K562 (cell line): ENCODE data around the gene FAR2. TPM values are rescaled to one million over a fixed set of nuclear protein-coding genes. Genes with fewer than 3 reads are reported as not detected.
A peak's percentile ranks its signal among the peaks of the same experiment; 100 is the strongest.

Experiments
- ATAC-seq: fragments of 200-7000 bp; cut with Tn5 transposase; 3 replicates; pipeline ENCODE4 v1.9.1; 2020; ENCODE audit warnings: moderate library complexity
- BruUV-seq: library from RNA; stranded (reverse); fragments of 400-500 nt; replicated peaks from 2 replicates; lab custom pipeline; 2021; lab: Mats Ljungman, UMichigan
- CTCF ChIA-PET: fragments of 300-600 bp; formaldehyde crosslinking; extraction: SDS; loops from one replicate; lab custom pipeline; 2021; ENCODE audit warnings: low intra/inter-chr PET ratio; lab: Yijun Ruan, JAX
- POLR2A ChIA-PET: fragments of 300-600, 350-650 bp; sonication (Branson Sonifier 250); formaldehyde crosslinking; extraction: SDS; loops from one replicate; lab custom pipeline; 2021; ENCODE audit warnings: antibody characterized with exemption, inconsistent platforms; lab: Yijun Ruan, JAX
- DNase-seq, 4 experiments: peaks; one replicate each; pipeline versions ENCODE4 v3.0.0 to v3.0.0-alpha.2; 2011 to 2018; ENCODE audit warnings: low spot score in 3 of 4, mixed read lengths in 3 of 4; ENCODE audit errors: extremely low read depth in 1 of 4
- FAIRE-seq: peaks from 2 replicates; lab custom pipeline; 2011; peaks lifted over from hg19 to GRCh38; lab: Jason Lieb, UNC
- H2AFZ ChIP-seq: 2 replicates; pipeline ENCODE4 v1.6.0; 2011; ENCODE audit warnings: low read depth, low read length, control low read depth, inconsistent platforms
- H3K27ac ChIP-seq: fragments of 200-600 bp; 3 replicates; pipeline ENCODE4 v1.8.0; 2011; ENCODE audit warnings: low read depth, mild to moderate bottlenecking, control low read depth, inconsistent platforms, low read length, moderate library complexity, mixed read lengths; ENCODE audit errors: extremely low read depth
- H3K27me3 ChIP-seq, 2 experiments: fragments of 300-600 bp in 1 of 2; 2 replicates in 1 of 2; 3 replicates in 1 of 2; pipeline versions ENCODE4 v1.6.0 to v1.8.0; 2011; ENCODE audit warnings: inconsistent platforms in 2 of 2, low read length in 2 of 2, mild to moderate bottlenecking in 1 of 2, mixed read lengths in 1 of 2, moderate library complexity in 1 of 2; ENCODE audit not compliant: control insufficient read depth in 2 of 2, insufficient read depth in 2 of 2
- H3K36me3 ChIP-seq: fragments of 300-600 bp; 3 replicates; pipeline ENCODE4 v1.8.0; 2011; ENCODE audit warnings: mild to moderate bottlenecking, low read length, inconsistent platforms; ENCODE audit not compliant: control insufficient read depth, insufficient read depth
- H3K4me1 ChIP-seq, 2 experiments: fragments of 200-600 bp in 1 of 2; replicated peaks in 1 of 2; 2 replicates in 1 of 2; 3 replicates in 1 of 2; pipeline versions ENCODE4 v1.5.1 to v1.8.0; 2011; ENCODE audit warnings: inconsistent platforms in 2 of 2, low read length in 2 of 2, mild to moderate bottlenecking in 1 of 2, mixed read lengths in 1 of 2, moderate library complexity in 1 of 2; ENCODE audit not compliant: control insufficient read depth in 2 of 2, insufficient read depth in 2 of 2
- H3K4me2 ChIP-seq: 2 replicates; pipeline ENCODE4 v1.6.1; 2011; ENCODE audit warnings: low read length, control low read depth, inconsistent platforms, mixed read lengths; ENCODE audit not compliant: insufficient read depth
- H3K4me3 ChIP-seq: fragments of 200-600 bp; sonication (generic), shearing (Covaris generic); 2 replicates; pipeline ENCODE4 v1.5.1; 2016; ENCODE audit warnings: control low read depth, inconsistent platforms
- H3K79me2 ChIP-seq: fragments of 200-600 bp; 3 replicates; pipeline ENCODE4 v1.8.0; 2011; ENCODE audit warnings: low read length, inconsistent platforms; ENCODE audit not compliant: control insufficient read depth, insufficient read depth
- H3K9ac ChIP-seq, 2 experiments: 2 replicates each; pipeline versions ENCODE4 v1.6.0 to v1.6.1; 2011; ENCODE audit warnings: low read depth in 2 of 2, low read length in 2 of 2, control low read depth in 1 of 2, inconsistent platforms in 1 of 2, mild to moderate bottlenecking in 1 of 2, mixed read lengths in 1 of 2; ENCODE audit not compliant: insufficient read depth in 1 of 2
- H3K9me1 ChIP-seq: one replicate; pipeline ENCODE4 v1.6.0; 2011; ENCODE audit warnings: inconsistent platforms, mild to moderate bottlenecking, low read length, moderate library complexity; ENCODE audit not compliant: control insufficient read depth, insufficient read depth
- H3K9me3 ChIP-seq: replicated peaks from 2 replicates; pipeline ENCODE4 v1.5.1; 2011; ENCODE audit warnings: low read depth, low read length, inconsistent platforms; ENCODE audit not compliant: control insufficient read depth, insufficient read depth
- H4K20me1 ChIP-seq: replicated peaks from 2 replicates; pipeline ENCODE4 v1.6.1; 2011; ENCODE audit warnings: low read length, inconsistent platforms, mixed read lengths; ENCODE audit not compliant: control insufficient read depth, insufficient read depth
- ARID3A ChIP-seq: IDR thresholded peaks from 2 replicates; pipeline ENCODE4 v1.6.1; 2012; ENCODE audit warnings: low read depth, low read length, improper control_type of control experiment, borderline replicate concordance
- BDP1 ChIP-seq: IDR thresholded peaks from 3 replicates; pipeline ENCODE4 v1.6.1; 2011; ENCODE audit not compliant: insufficient read length, insufficient read depth
- DEAF1 ChIP-seq: fragments of 450-650 bp; formaldehyde crosslinking; IDR thresholded peaks from 2 replicates; pipeline ENCODE4 v1.4.0; 2020; ENCODE audit warnings: mild to moderate bottlenecking, moderate library complexity
- GABPB1 ChIP-seq: sonication (generic); formaldehyde crosslinking; IDR thresholded peaks from 2 replicates; pipeline ENCODE4 v1.8.0; 2022; ENCODE audit warnings: mild to moderate bottlenecking, missing genetic modification reagents
- HEY1 ChIP-seq: fragments of 250-450 bp; sonication (Bioruptor Pico); IDR thresholded peaks from 2 replicates; pipeline ENCODE4 v1.5.0; 2020; ENCODE audit warnings: mild to moderate bottlenecking, moderate library complexity, borderline replicate concordance
- KAT7 ChIP-seq: sonication (generic); formaldehyde crosslinking; IDR thresholded peaks from 2 replicates; pipeline ENCODE4 v1.8.0; 2022; ENCODE audit warnings: missing genetic modification reagents, mild to moderate bottlenecking, borderline replicate concordance
- MCM2 ChIP-seq: fragments of 450-650 bp; IDR thresholded peaks from 2 replicates; pipeline ENCODE4 v1.6.1; 2017; ENCODE audit warnings: low read depth, mild to moderate bottlenecking
- MECOM ChIP-seq: fragments of 250-450 bp; sonication (Bioruptor Pico); IDR thresholded peaks from 2 replicates; pipeline ENCODE4 v1.8.0; 2022; ENCODE audit warnings: inconsistent platforms
- PHTF2 ChIP-seq: fragments of 250-450 bp; sonication (Bioruptor Pico); IDR thresholded peaks from 2 replicates; pipeline ENCODE4 v1.5.0; 2021; ENCODE audit warnings: mild to moderate bottlenecking
- POLR2AphosphoS2 ChIP-seq: IDR thresholded peaks from 2 replicates; pipeline ENCODE4 v1.6.1; 2012; ENCODE audit warnings: low read length, improper control_type of control experiment
- ZBTB49 ChIP-seq: sonication (generic); formaldehyde crosslinking; IDR thresholded peaks from 2 replicates; pipeline ENCODE4 v1.8.0; 2022; ENCODE audit warnings: missing genetic modification reagents, mild to moderate bottlenecking, borderline replicate concordance
- WGBS: fragments of 100-300 bp; shearing (Covaris generic); methylation state at CpG from one replicate; pipeline ENCODE4 v1.1.6; 2016; ENCODE audit warnings: low coverage, mixed read lengths; ENCODE audit not compliant: insufficient coverage; ENCODE audit errors: missing lambda C conversion rate; 5-methylcytosine and 5-hydroxymethylcytosine counted together
- in situ Hi-C: fragments of 300-500 bp; cut with MboI; formaldehyde crosslinking; loops from 4 replicates; pipeline ENCODE4 v1.15.0; 2018; ENCODE audit warnings: inconsistent platforms, mixed read lengths
- intact Hi-C: fragments of 100-400 bp; cut with micrococcal nuclease; formaldehyde crosslinking; loops from 2 replicates; pipeline ENCODE4 v1.14.2; 2022
- polyA plus RNA-seq, 8 experiments: library from polyadenylated mRNA; depleted of rRNA in 4 of 8; stranded (reverse) in 5 of 8; unstranded in 3 of 8; fragments of >200 nt; fragmentation: Nextera tagmentation in 2 of 8; fragmentation: Illumina TruSeq in 1 of 8; extraction: Ambion mirVana in 2 of 8; extraction: Trizol in 1 of 8; gene quantifications; 2 replicates each; pipeline versions ENCODE4 v1.2.1 to v1.2.3, GENCODE V29; 2011 to 2014; ENCODE audit warnings: inconsistent platforms in 1 of 8, missing spikeins in 1 of 8
- total RNA-seq, 7 experiments: library from RNA; depleted of rRNA in 6 of 7; stranded (reverse); fragments of >200 nt in 6 of 7; fragmentation: Illumina TruSeq in 2 of 7; extraction: Trizol in 2 of 7; gene quantifications; 2 replicates each; pipeline versions ENCODE4 v1.2.1 to v1.2.3, GENCODE V29; 2011 to 2021; ENCODE audit warnings: low replicate concordance in 1 of 7
- TF ChIP-seq, protein P1 (sequence below): IDR thresholded peaks from 2 replicates; pipeline ENCODE4 v1.6.1; 2016; ENCODE audit warnings: missing genetic modification characterization, missing compliant biosample characterization

The FAR2 gene
- total and polyA plus RNA-seq, 9 of the 15 experiments (the other 6 are each of a cell fraction or from before 2014, with no cell fraction given), result 5.0 to 13.4 (median 8.5) TPM

DNA sequence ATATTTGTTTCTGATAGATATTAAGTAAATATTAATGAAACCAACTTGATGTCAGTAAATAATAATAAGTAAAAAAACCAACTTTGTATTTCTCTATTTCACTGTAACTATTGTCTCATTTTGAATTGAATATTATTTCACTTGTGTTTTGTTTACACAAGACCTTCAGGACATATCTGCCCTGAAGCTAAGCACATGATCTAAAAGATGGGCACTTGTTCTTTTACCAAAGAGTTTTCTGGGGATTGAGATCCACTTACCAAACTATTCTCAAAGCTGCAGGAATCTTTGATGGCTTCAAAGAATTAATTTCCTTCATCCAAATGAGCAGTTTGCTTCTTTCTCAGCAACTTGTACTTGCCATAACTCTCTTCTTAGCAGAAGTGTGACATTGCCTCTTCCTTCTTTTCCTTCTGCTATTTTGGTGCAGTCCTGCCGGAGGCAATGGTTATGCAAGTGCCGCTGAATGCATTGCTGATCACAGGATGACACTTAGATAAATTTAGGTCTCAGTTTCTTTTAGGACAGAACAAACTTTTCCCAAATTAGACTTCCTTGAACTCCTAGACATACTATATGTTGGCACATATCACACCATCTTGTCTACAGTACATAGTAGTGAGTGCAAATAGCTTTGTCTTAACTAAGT is 9.2 kb downstream of the FAR2 start:
- ChIA-PET POLR2A (no interaction called here), CTCF (no interaction called here)
- Histone ChIP-seq H3K27ac (no peak overlapping the region), H3K9me1 (no peaks in the 10 kb centered on the region), H3K27me3 (no peaks in the 10 kb centered on the region), H2AFZ (no peak overlapping the region), H3K4me3 (no peak overlapping the region), H3K36me3 (no peaks in the 10 kb centered on the region), H3K79me2 (no peaks in the 10 kb centered on the region), H3K9me3 (no peaks in the 10 kb centered on the region), H3K4me1 (no peaks in the 10 kb centered on the region; a peak in 2 of 5 replicates), H3K4me2 (no peak overlapping the region), H3K9ac (no peak overlapping the region), H4K20me1 (no peaks in the 10 kb centered on the region)
- ATAC-seq, result no peak
- 14% methylated on average over 2 of the region's 2 CpGs for WGBS
- in situ Hi-C loops (no loop called here), intact Hi-C loops (no loop called here)
- BruUV-seq, result no TSS peak
- DNase-seq, result no peak
- FAIRE-seq, result peak; percentile 49
- TF ChIP-seq KAT7 (no peak), MECOM (CRISPR knock-in tag) (no peak), ZBTB49 (CRISPR knock-in tag) (no peak), BDP1 (no peak), GABPB1 (no peak), ARID3A (no peak), PHTF2 (no peak), MCM2 (no peak), HEY1 (CRISPR knock-in tag) (no peak), DEAF1 (CRISPR knock-in tag) (no peak), POLR2AphosphoS2 (no peak)
- TF ChIP-seq, protein P1, sequence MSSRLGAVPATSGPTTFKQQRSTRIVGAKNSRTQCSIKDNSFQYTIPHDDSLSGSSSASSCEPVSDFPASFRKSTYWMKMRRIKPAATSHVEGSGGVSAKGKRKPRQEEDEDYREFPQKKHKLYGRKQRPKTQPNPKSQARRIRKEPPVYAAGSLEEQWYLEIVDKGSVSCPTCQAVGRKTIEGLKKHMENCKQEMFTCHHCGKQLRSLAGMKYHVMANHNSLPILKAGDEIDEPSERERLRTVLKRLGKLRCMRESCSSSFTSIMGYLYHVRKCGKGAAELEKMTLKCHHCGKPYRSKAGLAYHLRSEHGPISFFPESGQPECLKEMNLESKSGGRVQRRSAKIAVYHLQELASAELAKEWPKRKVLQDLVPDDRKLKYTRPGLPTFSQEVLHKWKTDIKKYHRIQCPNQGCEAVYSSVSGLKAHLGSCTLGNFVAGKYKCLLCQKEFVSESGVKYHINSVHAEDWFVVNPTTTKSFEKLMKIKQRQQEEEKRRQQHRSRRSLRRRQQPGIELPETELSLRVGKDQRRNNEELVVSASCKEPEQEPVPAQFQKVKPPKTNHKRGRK (tag), result no peak
